ENCODE measurements around the gene SCT. TPM values are rescaled to one million over a fixed set of nuclear protein-coding genes. Genes with fewer than 3 reads are reported as not detected.
"Not testable (repeated sequence)": the region's sequence is repeated elsewhere in the genome, so short reads cannot be mapped to it uniquely, and the experiment has no call there.

SCT gene
- total and polyA plus RNA-seq, 3 experiments from 2014 or later: not detected

GRCh38 chr11:653136-653535, 26.2 kb upstream of the SCT start:
- H3K36me3 ChIP-seq (ENCODE audit: insufficient read depth, low read length); H3K27ac ChIP-seq (ENCODE audit: low read depth, low read length); H3K9me3 ChIP-seq (ENCODE audit: low read length); H3K27me3 Mint-ChIP-seq; H3K4me3 ChIP-seq (ENCODE audit: low read length); H3K9me3 Mint-ChIP-seq; H3K27me3 ChIP-seq (ENCODE audit: insufficient read depth, low read length, poor library complexity, severe bottlenecking); H3K4me3 Mint-ChIP-seq; CTCF ChIA-PET; DNase-seq; H3K4me1 Mint-ChIP-seq; H3K4me1 ChIP-seq (ENCODE audit: insufficient read depth, low read length); H3K27ac Mint-ChIP-seq: not testable (repeated sequence)
- POLR2A ChIA-PET: interaction anchor here (0.7 kb wide), 1 partner anchor 278 kb away, joined by 11 read pairs; no protein-coding TSS in a partner anchor
- H3K36me3 Mint-ChIP-seq: peaks cover 0 to 47% (median 5%) of the 10 kb centered on the region in 3 donors

GRCh38 chr11:650482-650881, 23.5 kb upstream of the SCT start:
- POLR2A ChIA-PET: no interaction called here
- H3K4me3 Mint-ChIP-seq: peak overlapping the region in 1 of 7 donors; percentile 40
- Histone ChIP-seq H3K4me3 (ENCODE audit: low read length) (no peak overlapping the region), H3K9me3 (ENCODE audit: low read length) (no peaks in the 10 kb centered on the region), H3K4me1 (ENCODE audit: insufficient read depth, low read length) (no peaks in the 10 kb centered on the region), H3K27ac (ENCODE audit: low read depth, low read length) (no peak overlapping the region), H3K36me3 (ENCODE audit: insufficient read depth, low read length) (no peaks in the 10 kb centered on the region), H3K27me3 (ENCODE audit: insufficient read depth, low read length, poor library complexity, severe bottlenecking) (no peaks in the 10 kb centered on the region)
- DNase-seq: no peak
- no peaks in the 10 kb centered on the region for H3K27me3 Mint-ChIP-seq
- H3K4me1 Mint-ChIP-seq: no peaks in the 10 kb centered on the region
- CTCF ChIA-PET: no interaction called here
- H3K27ac Mint-ChIP-seq: no peak overlapping the region
- H3K9me3 Mint-ChIP-seq: no peaks in the 10 kb centered on the region
- H3K36me3 Mint-ChIP-seq: peaks cover 0 to 45% (median 3%) of the 10 kb centered on the region in 3 donors

- H3K4me1 Mint-ChIP-seq; H3K4me3 ChIP-seq (ENCODE audit: low read length); H3K27ac Mint-ChIP-seq; H3K27ac ChIP-seq (ENCODE audit: low read depth, low read length); H3K36me3 ChIP-seq (ENCODE audit: insufficient read depth, low read length); H3K4me3 Mint-ChIP-seq; CTCF ChIA-PET; H3K4me1 ChIP-seq (ENCODE audit: insufficient read depth, low read length); H3K27me3 Mint-ChIP-seq; H3K27me3 ChIP-seq (ENCODE audit: insufficient read depth, low read length, poor library complexity, severe bottlenecking); DNase-seq; H3K9me3 Mint-ChIP-seq; H3K9me3 ChIP-seq (ENCODE audit: low read length): not testable (repeated sequence)
- POLR2A ChIA-PET: interaction anchor here (0.7 kb wide), 1 partner anchor 157 kb away, joined by 4 read pairs; the partner anchor contains the start of gene PIDD1
- H3K36me3 Mint-ChIP-seq: peaks cover 0 to 37% (median 3%) of the 10 kb centered on the region in 3 donors
These were observed 20.7 kb upstream of the SCT start for GRCh38 chr11:647672-648158.

GRCh38 chr11:646214-646613, 19.2 kb upstream of the SCT start:
- Histone ChIP-seq H3K9me3 (ENCODE audit: low read length) (no peaks in the 10 kb centered on the region), H3K27me3 (ENCODE audit: insufficient read depth, low read length, poor library complexity, severe bottlenecking) (no peaks in the 10 kb centered on the region), H3K4me3 (ENCODE audit: low read length) (no peak overlapping the region), H3K4me1 (ENCODE audit: insufficient read depth, low read length) (no peaks in the 10 kb centered on the region), H3K36me3 (ENCODE audit: insufficient read depth, low read length) (no peaks in the 10 kb centered on the region), H3K27ac (ENCODE audit: low read depth, low read length) (no peak overlapping the region)
- no peak overlapping the region for H3K4me3 Mint-ChIP-seq
- no peak for DNase-seq
- peaks cover 0 to 2% of the 10 kb centered on the region in 2 donors for H3K27me3 Mint-ChIP-seq
- CTCF ChIA-PET: no interaction called here
- no peaks in the 10 kb centered on the region for H3K9me3 Mint-ChIP-seq
- no peaks in the 10 kb centered on the region for H3K4me1 Mint-ChIP-seq
- H3K36me3 Mint-ChIP-seq: peaks cover 0 to 28% (median 0%) of the 10 kb centered on the region in 3 donors
- POLR2A ChIA-PET: no interaction called here
- H3K27ac Mint-ChIP-seq: peak overlapping the region in 1 of 8 donors; percentile 15

- H3K4me3 Mint-ChIP-seq: no peak overlapping the region
- no peaks in the 10 kb centered on the region for H3K9me3 Mint-ChIP-seq
- POLR2A ChIA-PET: no interaction called here
These were observed 18.6 kb upstream of the SCT start for GRCh38 chr11:645536-645935.

GRCh38 chr11:643849-644738, 17.1 kb upstream of the SCT start:
- Mint-ChIP-seq H3K27ac (peak overlapping the region in 1 of 8 donors; percentile 24), H3K9me3 (no peaks in the 10 kb centered on the region), H3K4me1 (peaks cover 0 to 5% (median 2%) of the 10 kb centered on the region in 3 donors), H3K4me3 (no peak overlapping the region), H3K27me3 (peaks cover 4% of the 10 kb centered on the region in 2 donors), H3K36me3 (peaks cover 0 to 19% (median 0%) of the 10 kb centered on the region in 3 donors)
- Histone ChIP-seq H3K4me3 (ENCODE audit: low read length) (no peak overlapping the region), H3K27ac (ENCODE audit: low read depth, low read length) (no peak overlapping the region), H3K27me3 (ENCODE audit: insufficient read depth, low read length, poor library complexity, severe bottlenecking) (no peaks in the 10 kb centered on the region), H3K36me3 (ENCODE audit: insufficient read depth, low read length) (no peaks in the 10 kb centered on the region), H3K4me1 (ENCODE audit: insufficient read depth, low read length) (no peaks in the 10 kb centered on the region), H3K9me3 (ENCODE audit: low read length) (no peaks in the 10 kb centered on the region)
- POLR2A ChIA-PET: no interaction called here
- CTCF ChIA-PET: no interaction called here
- no peak for DNase-seq

More at GRCh38 chr11:645536-645935, 18.6 kb upstream of the SCT start:
- CTCF ChIA-PET: no interaction called here
- Histone ChIP-seq H3K36me3 (ENCODE audit: insufficient read depth, low read length) (no peaks in the 10 kb centered on the region), H3K4me1 (ENCODE audit: insufficient read depth, low read length) (no peaks in the 10 kb centered on the region), H3K4me3 (ENCODE audit: low read length) (no peak overlapping the region), H3K9me3 (ENCODE audit: low read length) (no peaks in the 10 kb centered on the region), H3K27me3 (ENCODE audit: insufficient read depth, low read length, poor library complexity, severe bottlenecking) (no peaks in the 10 kb centered on the region), H3K27ac (ENCODE audit: low read depth, low read length) (no peak overlapping the region)
- DNase-seq: no peak
- Mint-ChIP-seq H3K4me1 (peaks cover 0 to under 1% (median 0%) of the 10 kb centered on the region in 3 donors), H3K27ac (peak overlapping the region in 1 of 8 donors; percentile 91), H3K36me3 (peaks cover 0 to 24% (median 0%) of the 10 kb centered on the region in 3 donors), H3K27me3 (peaks cover under 1 to 2% of the 10 kb centered on the region in 2 donors)

GRCh38 chr11:643366-643765, 16.4 kb upstream of the SCT start:
- no peak overlapping the region for H3K27ac ChIP-seq (ENCODE audit: low read depth, low read length)
- H3K27me3 ChIP-seq (ENCODE audit: insufficient read depth, low read length, poor library complexity, severe bottlenecking): peaks cover 5% of the 10 kb centered on the region
- CTCF ChIA-PET: no interaction called here
- peaks cover 0 to 12% (median 2%) of the 10 kb centered on the region in 3 donors for H3K4me1 Mint-ChIP-seq
- peak overlapping the region in 1 of 8 donors; percentile 10 for H3K27ac Mint-ChIP-seq
- no peaks in the 10 kb centered on the region for H3K9me3 ChIP-seq (ENCODE audit: low read length)
- peaks cover 0 to 16% (median 0%) of the 10 kb centered on the region in 3 donors for H3K36me3 Mint-ChIP-seq
- no peaks in the 10 kb centered on the region for H3K36me3 ChIP-seq (ENCODE audit: insufficient read depth, low read length)
- POLR2A ChIA-PET: no interaction called here
- no peak overlapping the region for H3K4me3 ChIP-seq (ENCODE audit: low read length)
- H3K9me3 Mint-ChIP-seq: no peaks in the 10 kb centered on the region
- no peaks in the 10 kb centered on the region for H3K4me1 ChIP-seq (ENCODE audit: insufficient read depth, low read length)
- H3K27me3 Mint-ChIP-seq: peaks cover 9 to 11% of the 10 kb centered on the region in 2 donors
- H3K4me3 Mint-ChIP-seq: no peak overlapping the region
- DNase-seq: no peak

- Histone ChIP-seq H3K27ac (ENCODE audit: low read depth, low read length) (no peak overlapping the region), H3K4me3 (ENCODE audit: low read length) (no peak overlapping the region), H3K4me1 (ENCODE audit: insufficient read depth, low read length) (no peaks in the 10 kb centered on the region), H3K9me3 (ENCODE audit: low read length) (no peaks in the 10 kb centered on the region), H3K36me3 (ENCODE audit: insufficient read depth, low read length) (no peaks in the 10 kb centered on the region), H3K27me3 (ENCODE audit: insufficient read depth, low read length, poor library complexity, severe bottlenecking) (peaks cover 15% of the 10 kb centered on the region)
- Mint-ChIP-seq H3K36me3 (peaks cover 0 to 12% (median 0%) of the 10 kb centered on the region in 3 donors), H3K4me1 (peaks cover 4 to 19% (median 5%) of the 10 kb centered on the region in 3 donors), H3K27me3 (peaks cover 16 to 18% of the 10 kb centered on the region in 2 donors), H3K9me3 (no peaks in the 10 kb centered on the region), H3K4me3 (peak overlapping the region in 1 of 7 donors; percentile 27), H3K27ac (no peak overlapping the region)
- DNase-seq: no peak
- CTCF ChIA-PET: no interaction called here
- POLR2A ChIA-PET: no interaction called here
These were observed 14.9 kb upstream of the SCT start for GRCh38 chr11:641806-642370.

Measured in CD8-positive, alpha-beta memory T cell (primary cell).